Activated T-cell treated with anti-CD3 and anti-CD28 coated beads for 4 hours (primary cell): ENCODE data around the gene HECW1.
"Not testable (repeated sequence)": the region's sequence is repeated elsewhere in the genome, so short reads cannot be mapped to it uniquely, and the experiment has no call there.

Source experiments
- DNase-seq: peaks from one replicate; pipeline ENCODE4 v3.0.0-alpha.2; 2020

HECW1 gene

DNA sequence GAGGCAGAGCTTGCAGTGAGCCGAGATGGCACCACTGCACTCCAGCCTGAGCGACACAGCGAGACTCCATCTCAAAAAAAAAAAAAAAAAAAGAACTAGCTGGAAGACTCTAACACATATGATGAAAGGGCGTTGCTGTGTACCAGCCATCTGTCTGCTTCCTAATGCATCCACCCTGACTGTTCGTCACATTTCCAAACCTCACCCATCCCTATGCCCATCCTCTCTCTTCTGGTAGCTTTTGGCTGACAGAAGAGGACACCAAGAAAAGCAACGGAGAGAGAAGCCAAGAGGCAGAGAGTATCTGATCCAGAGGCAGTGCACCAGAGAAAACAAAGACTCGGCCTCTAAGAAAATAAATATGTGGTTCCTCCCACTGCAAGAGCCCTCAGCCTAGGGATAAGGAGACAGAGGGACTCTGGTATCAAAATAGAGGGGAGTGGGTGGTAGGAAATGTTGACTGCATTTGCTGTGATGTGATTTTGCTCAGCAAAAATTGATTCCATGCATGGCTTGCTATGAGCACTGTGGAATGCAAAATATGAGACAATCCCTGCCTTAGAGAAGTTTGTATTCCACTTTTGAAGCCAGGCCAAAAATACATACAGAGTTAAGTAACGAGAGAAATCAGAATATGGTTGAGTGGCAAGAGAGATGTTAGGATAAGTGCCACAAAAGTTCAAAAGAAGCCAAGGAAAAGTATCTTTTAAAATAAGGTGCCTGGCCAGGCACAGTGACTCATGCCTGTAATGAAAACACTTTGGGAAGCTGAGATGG, 369.6 kb downstream of the HECW1 start:
- DNase-seq = no peak

DNA sequence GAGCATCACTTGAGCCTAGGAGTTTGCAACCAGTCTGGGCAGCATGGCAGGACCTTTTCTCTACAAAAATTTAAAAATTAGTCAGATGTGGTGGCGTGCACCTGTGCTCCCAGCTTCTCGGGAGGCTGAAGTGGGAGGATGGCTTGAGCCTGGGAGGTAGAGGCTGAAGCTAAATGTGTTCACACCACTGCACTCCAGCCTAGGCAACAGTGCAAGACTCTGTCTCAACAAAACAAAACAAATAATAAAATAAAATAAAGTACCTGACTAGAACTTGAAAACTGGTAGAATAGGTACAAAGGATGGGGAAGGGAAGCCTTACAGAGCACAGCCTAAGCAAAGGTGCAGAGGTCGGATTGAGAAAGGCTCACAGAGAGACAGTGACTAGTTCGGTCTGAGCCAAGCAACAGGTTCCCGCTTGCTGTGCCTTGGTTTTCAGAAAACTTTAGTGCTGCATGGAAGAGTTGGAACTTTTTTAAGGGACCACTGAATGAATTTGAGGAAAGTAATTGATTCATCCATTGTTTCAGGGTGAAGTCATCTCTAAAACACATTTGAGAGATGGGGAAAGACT, 370.3 kb downstream of the HECW1 start:
- DNase-seq = no peak

DNA sequence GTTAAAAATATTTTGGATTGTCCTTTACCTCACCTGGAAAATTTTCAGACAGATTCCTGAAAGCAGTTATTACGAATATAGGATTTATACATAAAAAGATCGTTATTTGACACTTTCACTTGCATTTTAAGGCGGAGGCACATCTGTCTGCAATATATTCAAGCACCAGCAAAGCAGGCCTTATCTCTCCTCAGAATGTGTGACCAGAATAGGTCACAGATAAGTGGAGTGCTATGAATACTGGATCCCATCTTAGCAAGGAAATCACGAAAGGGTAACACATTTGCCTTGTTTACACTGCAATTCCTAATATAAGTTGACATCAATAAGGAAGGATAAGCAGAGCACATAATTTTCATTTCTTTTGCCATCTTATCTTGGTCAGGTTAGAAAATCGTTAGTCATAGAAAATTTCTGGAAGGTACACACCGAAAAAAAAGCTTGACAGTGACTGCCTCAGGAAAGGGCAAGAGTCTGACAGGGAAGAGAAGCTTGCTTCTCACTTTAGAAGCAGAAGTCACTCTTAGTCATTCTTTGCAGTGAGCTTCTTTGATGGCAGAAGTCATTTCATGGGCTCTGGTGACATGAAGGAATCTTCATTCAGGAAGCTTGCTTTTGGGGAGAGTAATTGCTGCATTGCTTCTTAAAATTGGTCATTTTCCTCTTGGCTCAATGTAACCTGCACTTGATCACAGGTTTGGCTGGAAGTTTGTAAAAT, 372.4 kb downstream of the HECW1 start:
- no peak for DNase-seq

DNA sequence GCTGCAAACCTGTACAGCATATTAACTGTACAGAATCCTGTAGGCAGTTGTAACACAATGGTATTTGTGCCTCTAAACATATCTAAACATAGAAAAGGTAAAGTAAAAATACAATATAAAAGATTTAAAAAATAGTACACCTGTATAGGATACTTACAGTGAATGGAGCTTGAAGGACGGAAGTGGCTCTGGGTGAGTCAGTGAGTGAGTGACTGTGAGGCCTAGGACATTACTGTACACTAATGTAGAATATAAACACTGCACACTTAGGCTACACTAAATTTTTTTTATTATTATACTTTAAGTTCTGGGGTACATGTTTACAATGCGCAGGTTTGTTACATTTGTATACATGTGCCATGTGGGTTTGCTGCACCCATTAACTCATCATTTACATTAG, 373.1 kb downstream of the HECW1 start:
- no peak for DNase-seq

DNA sequence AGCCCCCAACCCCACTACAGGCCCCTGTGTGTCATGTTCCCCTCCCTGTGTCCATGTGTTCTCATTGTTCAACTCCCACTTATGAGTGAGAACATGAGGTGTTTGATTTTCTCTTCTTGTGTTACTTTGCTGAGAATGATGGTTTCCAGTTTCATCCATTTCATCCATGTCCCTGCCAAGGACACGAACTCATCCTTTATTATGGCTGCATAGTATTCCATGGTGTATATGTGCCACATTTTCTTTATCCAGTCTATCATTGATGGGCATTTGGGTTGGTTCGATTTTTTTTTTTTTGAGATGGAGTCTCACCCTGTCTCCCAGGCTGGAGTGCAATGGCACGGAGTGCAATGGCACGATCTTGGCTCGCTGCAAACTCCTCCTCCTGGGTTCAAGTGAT, 373.6 kb downstream of the HECW1 start:
- DNase-seq = not testable (repeated sequence)

DNA sequence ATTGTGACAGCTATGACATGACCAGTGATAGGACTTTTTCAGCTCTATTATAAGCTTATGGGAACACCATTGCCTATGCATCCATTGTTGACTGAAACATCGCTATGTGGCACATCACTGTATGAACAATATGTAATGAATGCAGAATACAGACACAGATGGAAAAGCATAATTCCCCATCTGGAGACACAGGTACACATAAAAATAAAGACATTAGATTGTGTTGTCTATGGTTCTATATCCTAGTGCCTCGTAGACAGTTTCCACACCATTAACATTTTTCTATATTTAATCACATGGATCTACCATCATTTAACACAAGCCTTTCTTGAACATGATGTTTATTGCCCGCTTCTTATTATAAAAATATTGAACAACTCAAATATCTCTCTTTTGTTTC, 374.2 kb downstream of the HECW1 start:
- no peak for DNase-seq

DNA sequence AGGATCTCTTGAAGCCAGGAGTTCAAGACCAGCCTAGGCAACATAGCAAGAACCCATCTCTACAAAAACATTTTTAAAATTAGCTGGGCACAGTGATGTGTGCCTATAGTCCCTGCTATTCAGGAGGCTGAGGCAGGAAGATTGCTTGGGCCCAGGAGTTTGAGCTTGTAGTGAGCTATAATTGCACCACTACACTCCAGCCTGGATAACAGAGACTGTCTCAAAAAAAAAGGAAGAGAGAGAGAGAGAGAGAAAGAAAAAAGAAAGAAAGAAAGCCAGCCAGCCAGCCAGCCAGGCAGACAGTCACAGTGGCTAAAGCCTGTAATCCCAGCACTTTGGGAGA, 375.3 kb downstream of the HECW1 start:
- DNase-seq = no peak

DNA sequence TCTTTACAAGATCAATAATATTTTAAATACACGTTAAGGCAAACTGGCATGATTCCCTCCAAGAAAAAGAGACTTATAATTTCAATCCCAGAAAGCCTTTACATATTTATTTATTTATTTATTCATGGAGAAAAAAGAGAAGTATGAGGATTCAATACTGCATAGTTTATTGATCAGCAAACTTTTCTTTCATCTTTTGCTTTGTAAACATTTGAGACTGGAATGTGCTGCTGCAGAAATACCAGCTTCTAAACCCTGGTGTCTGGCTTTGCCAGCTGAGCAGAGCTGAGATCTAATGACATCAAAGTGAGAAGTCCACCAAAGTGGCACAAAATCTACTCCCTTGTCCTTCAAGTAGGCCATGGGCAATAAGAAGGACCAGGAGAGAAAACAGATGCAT, 376.8 kb downstream of the HECW1 start:
- no peak for DNase-seq

DNA sequence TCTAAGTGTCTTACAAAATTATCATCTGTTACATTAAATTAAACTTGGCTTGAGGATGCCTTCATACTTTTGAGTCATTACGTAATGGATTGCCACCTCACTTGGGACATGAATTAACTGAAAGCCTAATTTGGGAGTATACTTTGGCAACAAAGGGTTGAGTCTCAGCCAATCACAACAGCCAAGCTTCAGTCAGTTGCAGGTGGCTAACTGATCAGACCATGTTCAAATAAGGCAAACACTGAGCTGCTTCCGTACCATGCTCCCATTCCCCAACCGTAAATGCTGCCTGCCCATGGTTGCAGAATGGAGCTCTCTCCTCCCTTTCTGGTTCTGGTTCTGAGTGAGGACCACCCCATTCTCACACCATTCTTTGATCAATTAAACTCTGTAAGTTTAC, 377.6 kb downstream of the HECW1 start:
- no peak for DNase-seq

DNA sequence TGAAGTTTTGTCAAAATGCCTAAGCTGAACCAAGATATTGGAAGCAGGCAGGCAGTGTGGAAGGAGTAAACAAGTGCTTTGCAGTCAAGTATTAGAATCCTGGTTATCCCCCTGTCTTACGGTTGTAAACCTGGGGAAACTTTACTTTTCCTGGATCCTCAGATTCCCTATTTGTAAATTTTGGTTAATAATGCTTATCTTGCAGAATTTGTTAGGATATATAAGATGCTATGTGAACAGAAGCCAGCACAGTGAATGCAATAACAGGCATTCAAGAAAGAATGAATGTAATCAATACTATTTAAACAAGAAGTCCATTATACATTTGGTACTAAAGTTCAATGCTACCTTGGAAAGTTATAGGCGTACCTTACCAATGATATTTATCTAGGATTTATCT, 378.7 kb downstream of the HECW1 start:
- DNase-seq = no peak

DNA sequence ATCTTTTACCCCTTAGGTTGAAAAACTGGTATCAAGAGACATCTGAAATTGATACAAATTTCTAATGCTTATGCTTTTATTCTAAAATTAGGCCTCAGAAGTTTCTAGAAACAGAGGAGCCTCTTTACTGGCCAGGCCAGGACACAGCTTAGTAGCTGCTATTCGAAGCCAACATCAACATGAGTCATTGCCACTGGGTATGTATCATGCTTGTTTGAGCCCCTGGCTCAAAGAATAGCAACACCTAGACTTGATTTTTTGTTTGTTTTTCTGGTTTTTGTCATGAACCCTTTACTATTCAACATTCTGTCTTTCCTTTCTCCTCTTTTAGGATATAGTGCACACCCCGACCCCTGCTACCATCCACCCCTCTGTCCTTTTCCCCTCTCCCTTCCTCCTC, 379.5 kb downstream of the HECW1 start:
- no peak for DNase-seq

DNA sequence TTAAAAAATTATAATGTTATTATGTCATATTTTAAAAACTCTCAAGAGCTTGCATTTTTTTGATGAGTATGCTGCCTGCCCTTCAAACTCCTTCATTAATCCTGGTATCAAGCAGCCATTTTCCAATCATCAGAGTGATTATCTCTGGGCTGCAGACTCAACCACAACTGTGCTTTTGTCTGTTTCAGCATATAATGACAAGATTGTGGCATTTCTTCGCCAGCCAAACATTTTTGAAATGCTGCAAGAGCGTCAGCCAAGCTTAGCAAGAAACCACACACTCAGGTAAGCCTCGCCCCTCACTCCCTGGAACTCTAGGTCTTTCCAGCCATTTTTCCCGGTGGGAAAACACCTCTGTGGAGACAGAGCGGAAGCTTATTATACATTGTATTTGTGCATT, 380.4 kb downstream of the HECW1 start:
- DNase-seq = no peak

DNA sequence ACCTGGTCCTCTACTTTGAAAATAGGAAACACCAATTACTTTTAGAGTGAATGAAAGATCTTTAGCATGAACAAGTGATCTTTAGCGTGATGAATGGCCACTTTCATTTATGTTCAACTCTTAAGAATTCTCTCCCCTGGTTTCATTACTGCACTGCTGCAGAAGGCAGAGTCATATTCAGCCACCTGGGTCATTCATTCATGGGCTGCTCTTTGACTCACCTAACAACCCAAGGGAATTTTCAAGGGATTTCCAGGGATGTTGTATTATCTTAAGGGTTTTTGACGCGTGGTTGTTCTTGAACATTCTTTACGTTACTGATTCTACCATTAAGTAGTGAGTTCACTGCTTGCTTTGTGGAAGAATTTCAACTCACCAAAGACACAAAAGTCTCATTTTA, 383.1 kb downstream of the HECW1 start:
- no peak for DNase-seq

DNA sequence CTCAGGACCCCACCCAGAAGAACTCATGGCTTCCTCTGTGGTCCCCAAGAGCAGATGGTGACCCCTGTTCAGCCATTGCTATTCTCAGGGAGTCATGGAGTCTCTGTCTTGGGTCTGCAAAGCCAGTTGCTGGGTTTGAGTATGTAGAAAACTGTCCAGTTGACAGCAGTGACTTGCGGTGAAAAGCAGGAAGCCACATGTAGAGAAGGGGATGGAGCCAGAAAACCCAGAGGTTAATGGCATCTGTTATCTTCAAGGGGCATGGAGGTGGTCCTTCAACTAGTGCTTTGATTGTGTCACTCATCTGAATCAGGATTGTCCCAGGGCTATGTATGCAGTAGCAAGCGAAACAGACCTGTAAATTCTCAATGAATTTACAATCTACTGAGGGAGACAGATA, 384.1 kb downstream of the HECW1 start:
- no peak for DNase-seq

DNA sequence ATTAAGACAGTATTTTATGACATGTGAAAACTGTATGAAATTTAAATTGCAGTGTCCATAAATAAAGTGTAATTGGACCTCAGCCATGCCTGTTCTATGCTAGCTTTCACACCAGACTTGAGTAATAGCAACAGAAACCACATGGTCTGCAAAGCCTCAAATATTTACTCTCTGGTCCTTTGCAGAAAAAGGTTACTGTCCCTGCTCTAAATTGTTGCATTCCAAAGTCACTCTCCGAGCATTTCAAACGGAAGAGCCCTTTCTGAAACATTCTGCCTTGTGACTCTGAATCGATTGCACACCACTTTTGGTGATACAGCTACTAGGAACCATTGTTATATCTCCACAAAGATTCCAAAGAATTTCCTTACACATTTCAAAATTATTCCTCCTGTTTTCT, 389.4 kb downstream of the HECW1 start:
- no peak for DNase-seq

DNA sequence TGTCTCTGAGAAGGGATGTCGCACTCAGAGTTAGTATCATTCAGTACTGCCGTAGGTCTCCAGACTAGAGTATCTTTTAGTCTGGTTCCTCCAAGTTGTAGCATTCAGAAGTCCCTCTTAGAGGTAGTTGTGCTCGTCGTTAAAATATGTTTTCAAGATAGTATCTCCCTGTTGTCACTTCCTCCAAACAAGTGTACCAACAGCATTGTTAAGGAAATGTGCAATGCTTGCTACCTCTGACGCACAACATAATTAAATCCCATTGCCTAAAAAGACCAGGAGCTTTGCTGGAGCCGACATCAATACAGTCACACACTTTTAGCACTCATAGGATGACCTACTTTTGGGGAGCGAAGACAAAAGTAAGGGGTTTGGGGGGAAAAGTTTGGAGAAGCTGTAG, 390.5 kb downstream of the HECW1 start:
- DNase-seq = no peak

DNA sequence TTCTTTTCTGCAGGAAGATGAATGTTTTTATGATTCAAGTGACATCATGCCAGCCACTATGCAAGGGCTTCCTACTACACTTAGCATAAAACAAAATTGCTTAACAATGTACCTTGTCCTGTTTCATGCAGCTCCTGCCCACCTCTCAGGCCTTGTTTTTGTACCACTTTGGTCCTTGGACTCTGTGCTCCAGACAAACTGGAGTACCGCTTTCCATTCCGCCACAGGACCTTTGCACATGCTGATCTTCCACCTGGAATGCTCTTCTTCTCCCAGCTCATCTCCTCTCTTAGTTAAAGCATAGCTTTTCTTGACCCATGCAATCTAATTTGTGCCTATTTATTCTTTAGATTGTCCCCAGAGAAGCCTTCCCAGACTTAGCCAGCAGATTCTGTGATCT, 393.0 kb downstream of the HECW1 start:
- DNase-seq = no peak

DNA sequence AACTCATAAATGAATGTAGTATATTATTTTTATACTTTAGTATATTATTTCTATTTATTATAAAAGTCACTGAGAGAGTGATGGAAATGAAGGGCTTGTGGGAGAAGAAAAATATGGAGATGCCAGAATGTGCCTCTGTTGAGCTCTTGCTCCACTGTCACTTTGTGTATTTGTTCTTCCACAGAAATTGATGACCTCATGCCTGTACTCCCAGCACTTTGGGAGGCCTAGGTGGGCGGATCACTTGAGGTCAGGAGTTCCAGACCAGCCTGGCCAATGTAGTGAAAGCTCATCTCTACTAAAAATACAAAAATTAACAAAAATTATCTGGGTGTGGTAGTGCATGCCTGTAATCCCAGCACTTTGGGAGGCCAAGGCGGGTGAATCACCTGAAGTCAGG, 394.0 kb downstream of the HECW1 start:
- DNase-seq = no peak

DNA sequence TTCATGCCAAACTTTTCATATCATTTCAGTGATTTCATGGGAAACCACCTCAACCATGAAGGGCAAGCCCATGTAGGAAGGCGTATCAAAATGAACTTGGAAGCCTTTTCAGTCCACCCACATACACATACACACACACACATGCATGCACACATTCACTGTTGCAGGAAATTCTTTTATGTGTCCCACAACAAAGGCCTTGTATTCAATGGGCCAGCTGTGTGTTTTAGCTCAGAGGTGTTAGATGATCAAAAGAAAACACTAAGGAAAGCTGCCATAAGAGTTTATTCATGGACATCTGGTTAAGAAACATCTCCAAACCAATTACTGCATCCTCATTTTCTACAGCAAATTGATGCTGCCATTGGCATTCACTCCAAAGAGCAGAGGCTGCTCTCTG, 396.0 kb downstream of the HECW1 start:
- no peak for DNase-seq

DNA sequence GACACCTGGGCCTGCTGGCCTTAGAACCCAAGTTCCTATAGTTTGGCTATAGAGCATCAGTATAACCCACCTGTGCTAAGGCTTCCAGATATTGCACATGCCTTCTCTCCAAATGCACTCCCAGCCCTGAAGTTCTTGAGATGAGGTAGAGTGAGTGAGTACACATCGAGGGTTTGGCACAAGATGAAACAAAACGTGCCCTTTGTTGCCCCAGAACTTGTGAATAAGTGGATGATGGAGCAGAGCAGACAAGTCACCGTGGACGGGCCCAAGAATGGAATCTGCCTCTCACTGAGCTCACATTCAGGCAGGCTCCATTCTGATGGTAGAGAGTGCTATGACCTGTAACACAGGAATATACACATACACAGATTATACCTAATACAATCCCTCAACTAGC, 397.5 kb downstream of the HECW1 start:
- DNase-seq = no peak

DNA sequence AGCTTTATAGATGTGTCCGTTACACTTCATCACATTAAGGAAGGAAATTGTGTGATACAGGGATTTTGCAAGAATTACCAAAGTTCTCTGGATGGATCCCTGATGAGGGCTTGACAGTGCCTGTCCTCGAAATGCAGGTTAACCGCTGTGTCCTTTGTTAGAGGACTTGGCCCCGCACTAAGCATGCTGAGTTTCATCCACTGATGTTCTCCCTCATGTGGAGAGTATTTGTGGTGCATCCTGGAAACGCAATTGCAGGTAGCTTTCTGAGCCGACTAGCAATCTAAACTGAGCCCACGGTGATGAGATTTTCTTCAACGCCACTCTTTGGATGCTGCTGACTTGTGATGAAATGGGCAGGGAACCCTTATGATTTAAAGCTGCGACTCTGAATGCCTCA, 398.6 kb downstream of the HECW1 start:
- DNase-seq = no peak

DNA sequence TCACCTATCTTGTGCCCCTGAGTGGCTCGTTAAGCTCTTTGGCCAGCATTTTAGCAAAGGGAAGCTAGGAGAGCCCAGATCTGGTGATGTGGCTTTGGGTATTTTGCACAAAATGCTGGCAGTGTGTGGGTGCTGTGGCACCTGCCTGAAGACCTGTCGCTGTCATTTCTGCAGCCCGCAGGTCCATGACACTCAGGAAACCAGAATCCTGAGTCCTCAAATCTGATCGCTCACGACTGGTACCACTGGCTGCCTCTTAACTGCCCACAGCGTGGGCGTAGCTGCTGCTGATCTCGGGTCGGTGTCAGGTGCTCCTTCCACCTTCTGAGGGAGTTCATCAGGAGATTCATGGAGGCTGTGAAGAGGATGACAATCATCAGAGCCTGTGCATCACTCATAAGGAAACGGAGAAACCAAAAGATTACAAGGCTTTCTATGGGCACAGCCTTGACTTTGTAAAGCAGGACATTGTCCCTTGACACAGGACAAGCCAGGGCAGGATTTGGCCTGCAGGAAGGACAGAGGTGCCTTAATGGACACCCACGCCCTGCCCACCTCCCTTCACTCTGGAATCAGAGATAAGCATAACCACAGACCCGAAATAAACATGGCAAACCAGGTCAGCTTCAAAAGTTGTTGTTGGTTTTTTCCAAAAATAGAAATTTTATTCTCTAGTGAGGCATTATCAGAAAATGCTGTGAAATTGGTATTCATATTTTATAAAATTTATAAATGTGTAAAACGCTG, 399.5 kb downstream of the HECW1 start:
- DNase-seq = no peak

DNA sequence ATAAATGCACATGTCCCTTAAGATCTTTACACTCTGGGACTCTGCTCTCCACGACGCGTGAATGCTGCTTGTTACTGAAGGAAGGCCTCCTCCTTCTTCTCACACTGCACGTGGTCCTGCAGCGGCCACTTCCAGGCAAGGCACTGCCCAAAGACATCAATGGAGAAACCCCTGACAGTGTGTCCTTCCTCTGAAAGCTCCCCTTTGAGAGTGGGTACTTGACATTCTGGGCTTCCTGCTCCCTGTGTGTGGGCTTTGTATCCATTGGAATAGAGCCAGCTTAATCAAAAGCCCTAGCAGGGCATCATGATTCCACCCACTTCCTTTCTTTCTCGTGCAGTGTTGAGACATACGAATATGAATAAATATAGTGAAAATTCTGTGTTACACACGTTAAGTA, 400.8 kb downstream of the HECW1 start:
- DNase-seq = no peak
